GM15510 (cell line): Measurements from ENCODE around the gene FNBP1L.

Source experiments
- POLR2A ChIP-seq: IDR thresholded peaks from 3 replicates; pipeline ENCODE4 v1.6.1; 2011; ENCODE audit warnings: borderline replicate concordance; ENCODE audit not compliant: insufficient read length; ENCODE audit errors: extremely low read depth

Gene FNBP1L

DNA sequence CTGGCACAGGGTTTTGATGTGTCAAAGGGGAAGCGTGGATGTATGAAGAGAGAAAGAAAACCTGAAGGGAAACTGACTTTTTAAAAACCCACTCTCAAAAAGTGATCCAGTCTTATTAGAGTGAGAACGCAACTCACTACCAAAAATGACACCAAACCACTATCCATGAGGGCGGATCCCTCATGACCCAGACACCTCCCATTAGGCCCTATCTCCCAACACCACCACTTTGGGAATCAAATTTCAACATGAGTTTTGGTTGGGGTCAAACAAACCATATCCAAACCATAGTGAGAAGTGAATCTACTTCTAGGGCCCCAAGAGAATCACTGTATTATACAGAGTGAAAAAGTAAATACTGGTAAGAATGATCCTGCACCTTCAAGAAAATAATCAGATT, 53.5 kb downstream of the FNBP1L start:
- no peak for TF ChIP-seq POLR2A

DNA sequence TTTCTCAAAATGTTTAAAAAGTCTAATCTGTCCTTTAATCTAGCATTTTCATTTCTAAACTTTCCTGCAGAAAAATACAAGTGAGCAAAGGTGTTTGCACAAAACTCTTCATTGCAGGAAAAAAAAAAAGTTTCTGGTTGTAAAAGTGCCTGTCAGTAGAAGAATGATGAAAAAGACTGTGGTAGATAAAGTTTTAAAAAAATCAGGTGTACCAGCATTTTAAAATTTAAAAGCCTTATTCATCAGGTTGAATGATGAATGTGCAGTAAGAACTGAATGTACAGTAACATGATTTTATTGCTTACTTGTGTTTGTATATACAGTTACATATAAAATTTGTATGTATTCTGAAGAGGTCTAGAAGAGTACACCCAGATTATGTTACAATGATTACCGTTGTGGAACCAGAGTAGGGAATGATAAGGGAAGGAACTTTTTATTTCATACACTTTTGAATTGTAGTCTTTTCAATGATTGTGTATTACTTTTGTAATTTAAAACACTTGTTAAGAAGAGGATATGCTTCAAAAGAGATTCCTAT, 54.0 kb downstream of the FNBP1L start:
- no peak for TF ChIP-seq POLR2A

DNA sequence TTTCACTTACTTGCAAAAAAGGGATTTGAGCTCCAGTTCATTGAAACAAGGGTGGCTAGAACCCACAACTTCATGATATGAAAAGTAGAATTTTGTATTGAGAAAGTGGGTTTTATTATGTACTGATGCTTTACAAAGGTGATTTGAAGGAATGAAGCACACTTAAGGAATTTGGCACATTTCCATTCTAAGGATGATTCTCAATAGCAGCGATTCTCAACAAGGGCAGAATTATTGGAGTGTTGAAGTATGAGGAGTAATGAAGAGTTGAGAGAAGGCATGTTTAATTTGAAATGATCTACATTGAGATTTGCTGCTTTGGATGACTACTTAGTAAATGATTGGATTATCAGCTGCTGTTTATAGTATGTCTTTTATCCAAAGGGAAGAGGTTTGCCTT, 54.7 kb downstream of the FNBP1L start:
- no peak for TF ChIP-seq POLR2A

DNA sequence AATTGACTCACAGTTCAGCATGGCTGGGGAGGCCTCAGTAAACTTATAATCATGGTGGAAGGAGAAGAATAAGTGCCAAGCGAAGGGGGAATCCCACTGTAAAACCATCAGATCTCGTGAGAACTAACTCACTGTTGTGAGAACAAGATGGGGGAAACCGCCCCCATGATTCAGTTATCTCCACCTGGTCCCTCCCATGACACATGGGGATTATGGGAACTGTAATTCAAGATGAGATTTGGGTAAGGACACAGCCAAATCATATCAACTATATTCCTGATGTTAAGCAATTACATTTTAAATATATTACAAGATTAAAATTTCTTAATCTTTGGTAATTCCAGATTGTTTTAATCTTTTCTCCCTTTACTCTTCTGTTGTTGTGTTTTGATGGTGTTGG, 55.2 kb downstream of the FNBP1L start:
- no peak for TF ChIP-seq POLR2A

DNA sequence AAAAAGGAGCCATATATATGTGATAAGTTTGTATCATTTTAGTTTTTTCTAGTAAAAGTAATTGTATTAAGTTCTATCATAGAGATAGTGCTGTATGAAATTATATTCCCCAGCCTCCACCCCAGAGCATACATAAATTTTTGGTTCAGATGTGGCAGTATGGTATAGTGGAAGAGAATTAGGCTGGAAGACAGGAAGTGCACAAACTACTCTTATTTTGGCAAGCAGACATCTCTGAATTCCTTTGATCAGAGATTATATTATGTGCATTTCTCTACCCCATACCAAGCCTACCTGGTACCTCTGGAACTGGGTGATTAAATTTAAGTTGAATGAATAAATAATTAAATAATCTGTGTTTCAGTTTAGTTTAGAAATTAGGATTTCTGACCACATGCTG, 55.9 kb downstream of the FNBP1L start:
- no peak for TF ChIP-seq POLR2A

DNA sequence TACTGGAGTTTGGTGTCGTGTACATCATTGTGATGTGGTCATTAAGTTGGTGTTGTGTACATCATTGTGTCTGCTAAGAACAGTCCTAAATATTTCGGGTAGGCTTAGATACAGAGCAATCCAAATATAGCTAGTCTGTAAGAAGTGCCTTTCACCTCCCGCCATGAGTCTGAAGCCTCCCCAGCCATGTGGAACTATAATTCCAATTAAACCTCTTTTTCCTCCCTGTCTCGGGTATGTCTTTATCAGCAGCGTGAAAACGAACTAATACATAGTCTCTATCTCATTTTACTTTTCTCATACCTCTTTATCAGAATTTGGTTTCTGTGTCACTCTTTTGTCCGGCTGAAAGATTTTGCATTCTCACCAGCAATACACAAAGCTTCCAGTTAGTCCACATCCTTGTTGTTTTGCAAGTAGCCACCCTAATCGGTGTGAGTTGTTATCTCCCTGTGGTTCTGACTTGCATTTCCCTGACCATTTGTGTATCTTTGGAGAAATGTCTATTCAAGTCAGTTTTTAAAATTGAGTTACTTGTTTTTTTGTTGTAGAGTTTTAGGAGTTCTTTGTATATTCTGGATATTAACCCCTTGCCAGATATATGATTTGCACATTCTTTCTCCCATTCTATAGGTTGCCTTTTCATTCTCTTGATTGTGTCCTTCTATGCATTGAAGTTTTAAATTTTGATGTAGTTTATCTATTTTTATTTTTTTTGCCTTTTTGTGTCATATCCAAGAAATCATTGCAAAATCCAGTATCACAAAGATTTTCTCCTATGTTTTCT, 56.5 kb downstream of the FNBP1L start:
- no peak for TF ChIP-seq POLR2A

DNA sequence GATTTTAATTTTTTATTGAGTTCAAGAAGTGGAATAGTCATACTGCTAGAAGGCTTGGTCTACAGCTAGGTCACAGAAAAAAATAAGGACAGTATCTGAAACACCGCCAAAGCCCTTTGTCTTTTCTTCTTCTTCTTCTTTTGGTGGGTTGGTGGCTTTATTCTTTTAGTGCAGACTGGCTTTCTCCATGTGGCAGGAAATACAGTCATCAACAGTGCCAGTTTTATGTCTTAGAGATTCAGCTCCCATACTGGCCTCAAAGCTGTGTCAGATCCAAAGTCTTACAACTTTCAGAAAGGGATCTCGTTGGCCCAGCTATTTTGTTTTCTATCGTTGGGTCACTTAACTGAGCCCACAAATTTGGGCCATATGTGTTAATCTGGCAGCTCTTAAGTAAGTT, 58.2 kb downstream of the FNBP1L start:
- TF ChIP-seq POLR2A = no peak

DNA sequence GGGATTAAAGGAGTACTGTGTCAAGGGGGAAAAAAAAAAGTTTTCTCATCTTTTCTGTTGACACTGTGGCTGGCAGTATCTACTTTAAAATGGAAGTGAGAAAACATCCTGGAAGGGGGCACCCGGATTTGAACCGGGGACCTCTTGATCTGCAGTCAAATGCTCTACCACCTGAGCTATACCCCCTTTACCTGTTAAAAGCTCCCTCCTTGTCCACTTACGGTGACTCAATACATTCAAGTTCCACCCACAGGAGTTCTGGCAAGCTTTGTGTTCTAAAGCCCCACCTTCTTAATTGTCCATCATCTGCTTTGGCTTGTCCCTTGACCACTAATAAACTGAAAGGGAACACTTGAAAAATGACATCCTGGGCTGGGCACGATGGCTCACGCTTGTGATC, 68.2 kb downstream of the FNBP1L start:
- no peak for TF ChIP-seq POLR2A

DNA sequence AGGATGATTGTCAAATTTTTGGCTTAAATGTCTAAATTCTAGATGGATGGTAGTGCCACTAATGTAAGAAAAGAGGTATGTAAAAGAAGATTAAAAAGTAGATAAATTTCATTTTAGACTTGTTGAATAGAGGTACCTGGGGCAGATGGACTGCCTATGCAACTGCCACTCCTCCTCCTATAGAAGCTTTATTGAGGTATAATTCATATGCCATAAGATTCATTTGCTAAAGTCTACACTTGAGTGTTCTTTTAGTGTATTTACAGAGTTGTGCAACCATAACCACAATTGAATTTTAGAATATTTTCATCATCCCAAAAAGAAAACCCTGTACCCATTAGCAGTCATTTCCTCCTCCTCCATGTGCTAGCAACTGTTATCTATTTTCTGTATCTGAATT, 70.6 kb downstream of the FNBP1L start:
- no peak for TF ChIP-seq POLR2A

DNA sequence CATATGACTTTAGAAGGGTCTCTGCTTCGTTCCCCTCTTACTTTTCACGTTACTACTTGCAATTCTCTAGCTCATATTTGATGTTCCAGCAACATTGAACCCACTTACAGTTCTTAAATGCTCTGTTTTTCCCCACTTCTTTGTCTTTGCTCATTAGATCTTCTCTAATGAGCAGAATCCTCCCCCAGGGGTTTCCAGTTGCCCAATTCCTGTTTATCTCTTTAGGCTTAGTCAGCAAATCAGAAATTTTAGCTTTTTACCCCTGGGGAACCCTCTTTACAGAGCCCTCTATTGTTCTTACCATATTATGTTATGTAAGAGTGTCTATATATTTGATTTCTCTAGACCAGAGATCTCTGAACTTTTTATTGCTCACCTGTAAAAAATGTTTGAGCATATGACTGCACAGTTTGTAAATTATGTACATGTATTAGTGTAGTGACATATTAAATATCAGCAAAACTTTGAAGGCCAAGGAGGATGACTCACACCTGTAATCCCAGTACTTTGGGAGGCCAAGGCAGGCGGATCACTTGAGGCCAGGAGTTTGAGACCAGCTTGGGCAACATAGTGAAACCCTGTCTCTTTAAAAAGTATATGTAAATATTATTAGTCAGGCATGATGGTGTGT, 71.4 kb downstream of the FNBP1L start:
- no peak for TF ChIP-seq POLR2A

DNA sequence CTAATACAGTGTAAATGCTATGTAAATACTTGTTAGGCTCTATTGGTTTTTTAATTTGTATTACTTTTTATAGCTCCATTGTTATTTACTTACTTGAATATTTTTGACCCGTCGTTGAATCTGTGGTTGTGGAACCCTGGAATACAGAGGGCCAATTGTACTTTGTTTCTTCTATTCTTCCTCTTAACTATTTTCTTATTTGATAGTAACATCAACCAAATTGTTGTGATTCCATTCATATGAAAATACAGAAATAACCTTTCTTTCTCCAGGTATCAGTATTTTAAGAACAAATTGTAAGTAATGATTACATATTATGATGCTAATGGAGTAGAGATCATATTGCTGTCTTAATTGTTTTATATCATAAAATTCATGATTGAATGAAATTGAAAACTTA, 73.7 kb downstream of the FNBP1L start:
- no peak for TF ChIP-seq POLR2A

DNA sequence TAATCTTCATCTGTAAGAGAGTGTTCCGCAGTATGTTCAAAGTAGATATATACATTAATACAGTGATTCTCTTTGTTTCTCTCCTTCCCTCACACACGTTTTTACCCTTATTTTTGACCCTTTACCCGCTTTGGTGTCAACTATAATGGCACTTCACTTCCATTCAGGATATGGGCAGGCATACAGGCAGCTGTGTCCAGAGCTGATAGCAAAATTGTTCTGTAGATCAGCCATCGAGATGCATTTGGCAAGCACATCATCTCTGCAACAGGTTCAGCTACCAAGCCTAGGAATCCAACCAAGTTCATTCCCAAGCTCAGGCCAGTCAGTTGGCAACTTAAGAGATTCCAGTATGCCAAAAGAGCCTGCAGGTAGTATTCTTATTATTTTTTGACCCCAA, 74.8 kb downstream of the FNBP1L start:
- TF ChIP-seq POLR2A = no peak

DNA sequence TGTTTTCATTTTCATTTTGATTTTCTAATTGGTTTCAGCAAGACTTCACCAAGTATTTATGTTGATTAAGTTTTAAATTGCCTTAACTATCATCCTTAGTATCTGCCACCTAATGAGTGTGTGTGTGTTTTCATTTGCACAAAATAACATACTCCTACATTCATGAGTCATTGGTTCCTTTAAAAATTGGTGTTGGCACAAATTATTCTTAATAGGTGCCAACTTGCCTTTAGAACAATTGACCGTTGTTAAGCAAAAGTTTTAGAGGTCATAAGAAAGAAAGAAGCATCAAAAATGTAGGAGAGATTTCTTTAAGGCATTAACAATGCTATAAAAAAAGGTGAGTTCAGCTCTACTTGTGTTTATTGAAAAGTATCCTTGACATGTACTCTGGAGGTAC, 77.5 kb downstream of the FNBP1L start:
- no peak for TF ChIP-seq POLR2A

DNA sequence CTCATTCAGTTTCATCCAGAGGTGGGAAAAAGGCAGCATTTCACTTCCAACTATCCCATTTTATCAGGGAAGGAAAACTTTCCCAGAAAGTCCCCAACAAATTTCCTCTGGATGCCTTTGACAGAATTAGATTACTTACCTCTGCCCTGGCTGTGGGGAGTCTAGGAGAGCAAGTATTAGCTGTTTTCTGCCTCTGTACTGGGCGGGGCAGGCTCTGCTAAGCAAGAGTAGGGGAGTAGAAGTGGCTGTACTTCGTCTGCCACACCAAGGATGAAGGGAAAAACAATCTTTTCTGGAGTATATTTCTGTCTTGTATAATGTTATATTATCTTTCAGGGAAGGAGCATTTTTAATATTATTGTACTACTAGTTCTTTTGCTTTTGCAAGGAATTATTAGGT, 78.5 kb downstream of the FNBP1L start:
- no peak for TF ChIP-seq POLR2A

DNA sequence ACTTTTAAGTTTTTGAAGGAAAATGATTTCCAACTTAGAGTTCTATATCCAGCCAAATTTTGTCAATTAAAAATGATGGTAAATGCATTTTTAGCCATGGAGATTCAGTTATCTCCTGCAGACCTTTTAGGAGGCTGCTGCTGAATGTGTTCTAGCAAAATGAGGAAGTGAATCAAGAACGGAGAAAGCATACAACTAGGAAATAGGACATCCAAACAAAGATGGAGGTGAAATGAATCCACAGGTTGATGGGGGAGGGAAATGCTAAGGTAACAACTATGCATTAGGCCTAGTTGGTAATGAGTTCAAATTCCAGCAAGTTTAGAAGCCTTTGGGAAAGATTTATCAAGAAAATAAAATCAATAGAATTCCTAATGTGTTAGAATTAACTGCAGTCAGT, 80.5 kb downstream of the FNBP1L start:
- no peak for TF ChIP-seq POLR2A

DNA sequence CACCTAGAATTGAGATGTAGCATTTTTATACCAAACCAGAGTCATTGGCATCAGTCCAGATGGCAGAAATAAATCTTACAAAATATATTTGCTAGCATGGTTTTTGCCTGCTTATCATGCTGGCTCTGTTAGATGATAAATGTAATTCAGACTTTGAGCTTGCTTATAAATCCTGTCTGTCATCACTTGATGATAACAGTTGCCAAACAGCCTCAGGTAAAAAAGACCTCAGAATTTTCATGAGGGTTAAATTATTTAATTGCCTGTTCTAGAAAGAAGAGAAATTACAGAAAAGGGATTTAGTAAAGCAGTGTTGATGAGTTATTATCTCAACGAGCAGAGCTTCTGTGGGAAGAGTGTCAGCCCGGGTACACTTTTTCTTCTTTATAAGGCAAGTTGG, 83.3 kb downstream of the FNBP1L start:
- TF ChIP-seq POLR2A = no peak
